GM12872 (cell line): ENCODE results near the gene MSRB1.

Experiments
- TF ChIP-seq, protein P1 (sequence below): IDR thresholded peaks from 3 replicates; pipeline ENCODE4 v1.5.1; 2011; ENCODE audit warnings: low read depth, mild to moderate bottlenecking, low read length, moderate library complexity; ENCODE audit not compliant: insufficient read depth

The MSRB1 gene

DNA sequence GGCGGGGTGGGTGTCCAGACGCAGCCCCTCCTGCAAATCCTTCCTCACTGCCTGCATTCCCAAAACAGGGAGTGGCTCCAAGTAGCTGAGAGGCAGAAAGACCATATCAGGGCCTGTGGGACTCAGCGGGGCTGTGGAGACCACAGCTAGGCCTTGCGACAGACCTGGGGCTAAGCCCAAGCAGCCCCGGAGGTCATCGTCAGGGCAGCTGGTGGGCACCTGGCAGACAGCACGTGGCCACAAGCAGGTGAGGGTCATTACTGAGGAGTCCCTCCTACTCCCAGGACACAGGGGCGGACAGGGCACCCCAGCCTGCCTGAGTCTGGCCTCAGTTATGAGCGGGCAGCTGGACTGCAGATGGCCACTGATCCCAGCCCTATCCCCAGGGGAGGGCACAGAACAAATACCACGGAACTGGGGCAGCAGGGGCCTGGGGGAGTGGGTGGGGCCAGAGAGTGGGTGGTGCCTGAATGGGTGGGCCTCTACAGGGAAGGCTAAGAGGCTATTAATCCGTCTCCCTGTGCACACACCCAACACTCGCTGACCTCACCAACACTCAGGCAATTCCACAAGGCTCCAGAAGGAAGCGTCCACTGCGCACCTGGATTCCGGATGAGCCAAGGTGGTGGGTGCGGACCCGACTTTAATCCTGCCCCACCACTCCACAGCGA lies 33.3 kb downstream of the MSRB1 start:
- TF ChIP-seq, protein P1, sequence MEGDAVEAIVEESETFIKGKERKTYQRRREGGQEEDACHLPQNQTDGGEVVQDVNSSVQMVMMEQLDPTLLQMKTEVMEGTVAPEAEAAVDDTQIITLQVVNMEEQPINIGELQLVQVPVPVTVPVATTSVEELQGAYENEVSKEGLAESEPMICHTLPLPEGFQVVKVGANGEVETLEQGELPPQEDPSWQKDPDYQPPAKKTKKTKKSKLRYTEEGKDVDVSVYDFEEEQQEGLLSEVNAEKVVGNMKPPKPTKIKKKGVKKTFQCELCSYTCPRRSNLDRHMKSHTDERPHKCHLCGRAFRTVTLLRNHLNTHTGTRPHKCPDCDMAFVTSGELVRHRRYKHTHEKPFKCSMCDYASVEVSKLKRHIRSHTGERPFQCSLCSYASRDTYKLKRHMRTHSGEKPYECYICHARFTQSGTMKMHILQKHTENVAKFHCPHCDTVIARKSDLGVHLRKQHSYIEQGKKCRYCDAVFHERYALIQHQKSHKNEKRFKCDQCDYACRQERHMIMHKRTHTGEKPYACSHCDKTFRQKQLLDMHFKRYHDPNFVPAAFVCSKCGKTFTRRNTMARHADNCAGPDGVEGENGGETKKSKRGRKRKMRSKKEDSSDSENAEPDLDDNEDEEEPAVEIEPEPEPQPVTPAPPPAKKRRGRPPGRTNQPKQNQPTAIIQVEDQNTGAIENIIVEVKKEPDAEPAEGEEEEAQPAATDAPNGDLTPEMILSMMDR = no peak

GRCh38 chr16:1908983-1909382 lies 34.0 kb downstream of the MSRB1 start:
- TF ChIP-seq, protein P1 = no peak

- TF ChIP-seq, protein P1 = no peak
These were observed 34.8 kb downstream of the MSRB1 start for GRCh38 chr16:1908184-1908583.

DNA sequence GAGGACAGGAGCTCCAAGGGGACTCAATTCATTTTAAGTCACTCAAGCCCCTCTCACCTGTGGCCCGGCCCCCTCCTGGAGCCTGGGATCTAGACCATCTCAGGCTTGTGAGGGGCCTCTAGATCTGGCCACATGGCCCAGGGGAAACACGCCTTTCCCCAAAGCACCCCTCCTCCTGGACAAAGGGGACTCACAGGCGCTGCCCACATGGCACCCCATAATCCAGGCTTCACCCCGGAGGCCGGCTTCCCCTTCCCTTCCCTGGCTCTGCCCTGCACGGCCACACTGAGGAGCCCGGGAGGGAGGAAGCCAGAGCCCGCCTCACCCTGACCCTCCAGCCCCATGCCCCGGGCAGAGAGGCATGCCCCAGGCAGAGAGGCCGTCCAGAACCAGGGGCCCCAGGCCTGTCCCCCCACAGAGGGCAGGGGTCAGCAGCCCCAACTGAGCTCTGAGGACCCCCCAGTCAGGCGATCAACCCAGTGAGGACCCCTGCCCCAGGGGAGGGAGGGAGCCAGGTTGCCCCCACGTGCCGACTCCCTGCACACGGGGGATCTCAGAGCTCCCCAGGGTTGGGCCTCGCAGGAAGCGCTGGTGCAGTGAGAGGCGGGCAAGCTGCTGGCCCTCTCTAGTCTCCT lies 35.7 kb downstream of the MSRB1 start:
- TF ChIP-seq, protein P1 = no peak

GRCh38 chr16:1906846-1907165 lies 36.2 kb downstream of the MSRB1 start:
- TF ChIP-seq, protein P1 = no peak

DNA sequence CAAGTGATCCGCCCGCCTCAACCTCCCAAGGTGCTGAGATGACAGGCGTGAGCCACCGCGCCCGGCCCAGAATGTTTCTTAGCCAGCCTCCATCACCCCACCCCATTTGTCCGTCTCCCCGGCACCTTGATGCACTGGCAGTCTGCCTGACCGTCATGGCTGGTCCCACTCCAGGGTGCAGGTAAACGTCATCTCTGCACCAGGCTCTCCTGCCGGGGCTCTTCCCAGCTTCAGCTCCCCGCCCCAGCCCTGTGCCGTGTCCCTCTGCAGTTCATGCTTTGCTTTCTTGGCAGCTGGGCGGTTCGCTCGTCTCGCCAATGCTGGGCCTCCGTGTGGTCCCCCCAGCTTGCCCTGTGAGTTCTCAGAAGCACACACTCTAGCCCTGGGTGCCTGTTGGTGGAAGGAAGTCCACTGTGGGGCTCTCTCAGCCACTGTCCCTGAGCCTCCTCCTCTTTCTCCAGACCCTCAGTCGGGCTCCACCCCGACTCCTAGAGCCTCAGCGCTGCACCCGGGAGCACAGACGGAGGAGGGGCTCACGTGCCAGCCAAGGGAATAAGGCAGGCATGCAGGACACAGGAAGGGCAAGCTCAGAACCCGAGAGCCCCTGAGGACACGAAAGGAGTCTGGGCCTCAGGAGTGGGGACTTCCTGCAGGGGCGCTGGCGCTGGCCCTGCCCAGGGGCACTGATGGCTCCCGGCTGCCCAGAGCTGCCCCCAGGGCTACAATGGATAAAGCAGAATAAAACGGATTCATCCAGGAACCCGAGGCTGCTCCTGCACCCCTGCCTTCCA lies 36.7 kb downstream of the MSRB1 start:
- TF ChIP-seq, protein P1 = no peak
